NCI-H2171 treated with DMSO at 0.1 percent for 48 hours (cell line): ENCODE data around the gene PDLIM1.
"Not testable (repeated sequence)": the region's sequence is repeated elsewhere in the genome, so short reads cannot be mapped to it uniquely, and the experiment has no call there.

ENCODE experiments used
- DNase-seq: peaks from one replicate; lab custom pipeline; 2025; lab: John Stamatoyannopoulos, UW

PDLIM1 gene

DNA sequence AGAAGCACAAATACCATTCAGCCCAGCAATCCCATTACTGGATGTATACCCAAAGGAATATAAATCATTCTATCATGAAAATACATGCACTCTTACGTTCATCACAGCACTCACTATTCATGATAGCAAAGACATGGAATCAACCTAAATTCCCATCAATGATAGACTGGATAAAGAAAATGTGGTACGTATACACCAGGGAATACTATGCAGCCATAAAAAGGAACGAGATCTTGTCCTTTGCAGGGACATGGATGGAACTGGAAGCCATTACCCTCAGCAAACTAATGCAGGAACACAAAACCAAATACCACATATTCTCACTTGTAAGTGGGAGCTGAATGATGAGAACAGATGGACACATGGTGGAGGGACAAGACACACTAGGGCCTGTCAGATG lies 50.7 kb downstream of the PDLIM1 start:
- not testable (repeated sequence) for DNase-seq

DNA sequence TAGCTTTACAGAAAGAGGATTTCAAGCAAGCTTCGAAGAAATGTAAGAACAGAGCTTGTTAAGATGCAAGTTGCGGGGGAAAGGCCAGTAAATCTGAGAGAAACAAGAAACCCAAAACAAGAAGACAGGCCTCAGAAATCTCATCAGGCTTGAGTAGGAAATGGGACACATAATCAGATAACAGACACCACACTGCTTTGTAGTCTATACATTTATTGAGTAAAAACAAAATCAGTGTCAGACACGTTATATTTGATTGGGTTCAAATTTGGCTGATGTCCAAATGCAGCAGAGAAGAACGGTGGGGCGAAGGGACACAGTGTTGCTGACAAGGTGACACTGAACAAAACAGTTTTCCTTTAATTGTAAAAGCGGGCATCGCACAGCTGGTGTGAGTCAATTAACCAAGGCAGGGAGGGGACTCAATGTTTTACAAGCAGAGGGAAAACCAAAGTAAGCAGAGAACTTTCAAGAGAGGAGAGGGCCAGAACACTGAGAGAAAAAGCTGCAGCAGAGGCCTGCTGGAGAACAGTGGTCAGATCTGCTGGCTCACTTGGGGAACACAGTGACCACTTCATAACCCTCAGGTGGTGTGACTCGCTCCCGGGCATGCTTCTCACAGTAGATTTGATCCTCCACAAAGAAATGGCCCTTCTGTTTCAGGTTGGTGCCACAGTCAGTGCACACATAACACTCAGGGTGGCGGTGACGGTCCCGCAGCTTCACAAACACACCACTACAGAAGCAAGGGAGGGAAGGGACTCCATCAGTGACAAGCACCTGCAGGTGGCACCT lies 53.2 kb downstream of the PDLIM1 start:
- no peak for DNase-seq

DNA sequence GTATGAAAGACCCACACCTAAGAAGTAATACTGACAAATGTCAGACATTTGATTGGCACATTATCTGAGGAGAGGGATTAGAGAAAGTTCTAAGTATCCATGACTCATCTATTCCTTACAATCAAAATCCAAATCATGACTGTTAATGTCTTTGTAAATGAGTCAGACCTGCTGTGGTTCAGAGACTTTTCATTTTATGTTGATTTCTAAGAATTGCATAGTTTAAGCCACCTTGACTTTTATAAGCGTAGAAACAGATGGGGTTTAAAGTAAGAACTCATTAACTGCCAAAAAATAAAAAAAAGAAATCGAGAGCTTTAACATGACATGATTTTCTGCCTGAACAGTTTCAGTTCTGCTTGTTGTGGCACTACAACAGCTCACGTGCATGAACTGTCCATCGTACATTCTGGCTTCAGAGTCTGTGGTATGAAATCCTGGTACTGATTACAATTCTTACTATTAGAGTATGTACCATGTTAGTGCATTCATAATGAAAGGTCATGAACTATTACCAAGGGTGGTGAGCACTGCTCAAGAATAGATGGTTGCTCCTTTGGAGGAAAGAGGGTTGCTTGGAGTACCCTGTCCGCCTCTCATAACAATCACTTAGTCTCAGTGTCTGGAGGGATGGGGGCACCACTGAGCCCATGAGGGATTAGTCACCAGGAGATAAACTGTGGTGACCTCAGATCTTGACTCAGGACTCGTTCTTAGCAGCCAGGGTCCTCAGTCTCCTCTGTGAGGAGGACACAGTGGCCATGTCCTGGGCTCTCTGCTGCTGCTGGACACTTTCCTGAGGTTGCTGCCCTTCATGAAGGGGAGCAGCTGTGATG lies 54.5 kb downstream of the PDLIM1 start:
- no peak for DNase-seq

DNA sequence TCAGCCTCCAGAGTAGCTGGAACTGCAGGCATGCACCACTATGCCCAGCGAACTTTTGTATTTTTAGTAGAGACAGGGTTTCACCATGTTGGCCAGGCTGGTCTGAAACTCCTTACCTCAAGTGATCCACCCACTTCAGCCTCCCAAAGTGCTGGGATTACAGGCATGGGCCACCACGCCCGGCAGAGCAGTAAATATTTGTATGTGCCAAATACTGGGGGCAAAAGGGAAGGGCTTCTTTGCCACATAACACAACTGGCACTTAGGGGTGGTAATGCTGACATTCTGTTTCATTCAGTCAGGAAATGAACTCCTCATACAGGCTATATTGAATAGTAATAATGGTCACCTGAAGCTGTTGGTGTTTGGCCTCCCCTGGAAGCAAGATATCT lies 55.1 kb downstream of the PDLIM1 start:
- no peak for DNase-seq

DNA sequence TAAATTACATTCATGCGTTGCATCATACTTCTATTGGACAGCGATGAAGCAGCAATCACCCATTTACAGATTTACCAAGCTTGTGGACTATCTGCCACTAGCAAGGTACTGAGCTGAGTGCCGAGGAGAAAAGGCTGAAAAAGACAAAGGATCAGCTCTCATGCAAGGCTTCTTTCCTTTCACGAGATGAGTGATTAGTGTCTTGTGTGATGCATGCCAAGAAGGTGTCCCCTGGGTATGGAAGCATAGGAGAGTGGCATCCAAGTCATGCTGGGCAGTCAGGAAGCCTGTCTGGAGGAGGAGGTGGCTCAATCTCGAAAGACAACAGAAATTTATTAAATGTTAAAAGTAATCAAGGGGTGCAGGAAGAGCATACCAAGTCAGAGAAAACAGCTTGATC lies 55.9 kb downstream of the PDLIM1 start:
- no peak for DNase-seq

DNA sequence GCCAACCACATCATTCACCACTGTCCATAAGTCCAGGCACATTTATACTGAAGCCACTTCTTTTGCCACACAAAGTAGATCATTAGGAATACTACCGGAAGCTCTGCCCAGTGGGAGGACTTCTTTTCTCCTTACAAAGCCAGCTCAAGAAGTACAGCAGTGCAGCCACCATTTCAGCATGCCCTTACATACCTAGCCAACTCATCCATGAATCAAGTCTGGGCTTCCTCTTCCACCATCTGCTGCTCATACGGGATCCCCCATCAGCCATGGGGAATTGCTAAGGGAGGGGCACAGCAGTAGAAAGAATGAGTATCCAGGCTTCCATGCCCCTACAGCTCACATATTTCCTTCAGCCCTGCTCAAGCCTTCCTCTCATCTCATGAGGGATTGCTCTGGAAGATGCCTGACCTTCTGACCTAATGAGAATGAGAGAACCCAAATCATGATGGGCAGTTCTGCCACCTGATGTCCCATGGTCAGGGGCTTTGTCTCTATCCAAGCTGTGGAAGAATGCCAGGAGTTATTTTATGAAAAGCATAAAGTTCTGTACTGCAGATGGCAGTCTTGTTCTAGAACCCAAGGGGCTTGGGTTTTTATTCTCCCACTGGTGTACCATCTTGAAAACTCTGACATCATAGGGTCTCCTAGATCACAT lies 57.3 kb downstream of the PDLIM1 start:
- DNase-seq, result peak; percentile 23

DNA sequence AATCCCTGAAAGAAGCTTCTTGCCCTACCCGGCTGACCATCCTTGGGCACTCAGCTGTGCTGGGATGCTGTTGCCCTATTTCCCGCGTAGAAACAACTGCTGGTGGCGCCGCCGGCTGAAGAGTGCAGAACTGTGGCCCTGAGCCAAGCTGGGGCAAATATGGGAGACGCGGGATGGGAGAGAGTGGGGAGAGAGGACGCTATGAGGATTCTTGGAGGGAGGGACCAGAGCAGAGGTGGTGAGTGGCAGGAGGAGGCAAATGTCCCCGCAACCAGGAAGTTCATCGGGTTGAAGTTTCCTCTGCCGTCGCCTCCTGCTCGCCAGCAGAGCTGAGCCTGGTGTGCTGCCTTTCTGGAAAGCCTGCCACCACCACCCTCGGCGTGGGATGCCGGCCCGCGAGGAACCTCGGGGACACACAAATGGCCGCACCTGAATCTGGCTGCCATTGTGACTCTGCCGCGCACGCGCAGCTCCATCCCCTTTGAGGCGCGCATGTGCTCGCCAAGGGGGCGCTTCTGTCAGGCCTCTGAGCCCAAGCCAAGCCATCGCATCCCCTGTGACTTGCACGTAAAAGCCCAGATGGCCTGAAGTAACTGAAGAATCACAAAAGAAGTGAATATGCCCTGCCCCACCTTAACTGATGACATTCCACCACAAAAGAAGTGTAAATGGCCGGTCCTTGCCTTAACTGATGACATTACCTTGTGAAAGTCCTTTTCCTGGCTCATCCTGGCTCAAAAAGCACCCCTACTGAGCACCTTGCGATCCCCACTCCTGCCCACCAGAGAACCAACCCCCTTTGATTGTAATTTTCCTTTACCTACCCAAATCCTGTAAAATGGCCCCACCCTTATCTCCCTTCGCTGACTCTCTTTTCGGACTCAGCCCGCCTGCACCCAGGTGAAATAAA lies 59.9 kb downstream of the PDLIM1 start:
- DNase-seq, result not testable (repeated sequence)

DNA sequence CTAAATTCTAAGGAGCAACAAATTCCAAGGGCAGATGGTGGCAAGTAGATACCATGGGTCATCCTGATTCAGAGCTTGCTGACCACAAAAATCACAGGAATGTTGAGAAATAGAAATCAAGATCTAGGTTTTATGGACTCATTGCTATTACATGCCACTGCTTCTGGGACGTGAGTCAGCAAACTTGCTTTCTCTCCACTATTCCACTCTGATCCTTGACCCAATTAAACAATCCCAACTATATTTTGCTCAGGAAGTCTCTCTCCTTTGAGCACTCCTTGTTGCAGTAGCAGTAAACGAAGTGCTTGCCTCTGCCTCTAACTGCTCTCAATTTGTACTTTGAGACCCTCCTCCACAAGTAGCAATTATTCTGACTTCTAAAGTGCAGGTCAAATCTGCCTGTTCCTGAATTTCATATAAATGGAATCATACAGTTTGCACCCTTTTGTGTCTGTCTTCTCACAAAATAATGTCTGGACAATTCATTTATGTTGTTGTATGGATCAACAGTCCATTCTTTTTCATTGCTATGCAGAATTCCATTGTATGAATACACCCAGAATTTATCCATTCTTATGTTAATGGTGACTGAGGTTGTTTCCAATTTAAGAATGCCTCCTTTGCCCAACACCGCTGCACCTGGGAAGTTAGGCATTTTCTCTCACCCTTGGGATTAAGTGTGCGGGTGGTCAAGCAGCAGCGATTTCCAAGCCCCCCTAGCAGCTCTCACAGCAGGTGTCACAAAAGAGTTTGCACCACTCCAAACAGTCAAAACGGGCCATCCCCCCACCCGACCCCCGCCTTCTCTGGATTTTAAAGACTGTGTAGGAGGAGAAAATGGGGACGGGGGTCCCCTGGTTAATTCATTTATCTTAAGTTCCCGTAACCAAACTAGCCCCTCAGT lies 60.8 kb downstream of the PDLIM1 start:
- no peak for DNase-seq

DNA sequence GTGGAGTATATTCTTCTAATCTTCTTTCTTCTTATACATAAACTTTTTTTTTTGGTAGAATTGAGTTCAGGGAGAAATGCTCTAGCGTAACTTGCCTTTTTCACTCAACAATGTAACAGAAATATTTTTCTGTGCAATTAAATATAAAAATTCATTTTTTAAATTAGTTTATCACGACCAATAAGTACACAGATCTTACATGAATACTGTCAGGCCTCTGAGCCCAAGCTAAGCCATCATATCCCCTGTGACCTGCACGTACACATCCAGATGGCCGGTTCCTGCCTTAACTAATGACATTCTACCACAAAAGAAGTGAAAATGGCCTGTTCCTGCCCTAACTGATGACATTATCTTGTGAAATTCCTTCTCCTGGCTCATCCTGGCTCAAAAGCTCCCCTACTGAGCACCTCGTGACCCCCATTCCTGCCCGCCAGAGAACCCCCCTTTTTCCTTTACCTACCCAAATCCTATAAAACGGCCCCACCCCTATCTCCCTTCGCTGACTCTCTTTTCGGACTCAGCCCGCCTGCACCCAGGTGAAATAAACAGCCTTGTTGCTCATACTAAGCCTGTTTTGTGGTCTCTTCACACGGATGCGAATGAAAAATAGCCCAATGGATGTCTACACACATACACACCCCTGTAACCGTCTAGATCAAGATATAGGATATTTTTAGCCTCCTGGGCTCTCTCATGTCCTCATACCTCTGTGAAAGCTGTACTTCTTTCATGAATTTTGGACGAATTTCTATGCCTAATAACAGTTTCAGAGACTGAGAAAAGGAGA lies 61.7 kb downstream of the PDLIM1 start:
- not testable (repeated sequence) for DNase-seq

DNA sequence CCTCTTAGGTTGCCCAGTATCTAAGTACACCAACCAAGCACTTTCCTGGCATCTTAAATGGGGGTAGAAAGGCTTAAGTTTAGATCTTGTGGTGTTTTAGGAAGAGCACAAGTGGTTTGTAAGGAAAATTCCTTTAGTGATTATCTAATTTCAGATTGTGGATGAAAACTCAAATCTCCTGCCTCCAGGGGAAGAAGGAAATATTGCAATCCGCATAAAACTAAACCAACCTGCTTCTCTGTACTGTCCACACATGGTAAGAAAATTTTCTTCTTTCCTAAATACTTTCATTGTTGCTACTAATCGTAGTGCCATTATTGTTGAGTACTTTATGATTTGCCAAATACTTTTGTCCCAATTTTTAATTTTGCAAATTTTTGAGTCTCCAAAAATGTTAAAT lies 65.7 kb downstream of the PDLIM1 start:
- DNase-seq, result no peak

DNA sequence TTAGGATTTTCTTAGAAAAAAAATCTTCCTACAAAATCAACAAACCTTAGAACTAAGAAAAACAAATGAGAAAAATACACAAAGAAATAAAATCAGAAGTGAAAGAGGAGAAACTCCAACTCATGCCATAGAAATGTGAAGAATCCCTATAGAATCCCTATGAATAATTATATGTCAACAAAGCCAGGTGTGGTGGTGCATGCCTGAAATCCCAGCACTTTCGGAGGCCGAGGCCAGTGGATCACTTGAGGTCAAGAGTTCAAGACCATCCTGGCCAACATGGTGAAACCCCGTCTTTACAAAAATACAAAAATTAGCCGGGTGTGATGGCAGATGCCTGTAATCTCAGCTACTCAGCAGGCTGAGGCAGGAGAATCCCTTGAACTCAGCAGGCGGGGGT lies 69.7 kb downstream of the PDLIM1 start:
- DNase-seq, result no peak

DNA sequence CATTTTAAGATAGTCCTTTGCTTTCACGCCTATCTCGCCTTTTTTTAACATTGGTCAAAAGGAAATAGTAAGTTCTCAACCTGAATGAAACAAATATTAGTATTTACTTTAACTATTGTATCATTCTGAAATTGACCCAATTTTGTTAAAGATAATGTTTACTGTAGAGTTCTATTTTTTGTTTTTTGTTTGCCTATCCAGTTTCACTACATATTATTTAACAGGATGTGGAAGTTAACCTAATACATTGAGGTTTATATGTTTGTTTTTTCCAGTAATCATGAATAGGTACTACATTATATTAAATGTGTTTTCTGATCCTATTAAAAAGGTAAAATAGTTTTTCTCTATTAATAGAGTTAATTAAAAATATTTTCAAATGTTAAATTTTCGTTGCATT lies 70.3 kb downstream of the PDLIM1 start:
- DNase-seq, result no peak

DNA sequence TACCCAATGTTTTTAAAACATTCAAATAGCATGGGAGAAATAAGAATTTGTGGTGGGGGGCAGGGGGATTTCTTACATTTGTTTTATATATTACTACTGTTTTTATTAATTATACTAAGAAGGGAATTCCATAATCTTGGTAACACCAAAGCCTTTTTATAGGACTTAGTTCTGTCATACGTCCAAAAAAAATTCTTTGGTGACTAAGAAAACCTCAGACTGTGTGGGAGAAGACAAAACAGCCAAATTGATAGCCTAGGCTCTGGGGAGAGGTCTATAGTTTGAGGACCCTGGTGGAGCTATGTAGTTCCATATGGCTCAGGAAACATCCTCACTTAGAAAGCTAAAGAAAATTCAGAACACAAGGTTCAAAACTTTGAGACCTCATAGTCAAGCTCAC lies 73.3 kb downstream of the PDLIM1 start:
- no peak for DNase-seq

DNA sequence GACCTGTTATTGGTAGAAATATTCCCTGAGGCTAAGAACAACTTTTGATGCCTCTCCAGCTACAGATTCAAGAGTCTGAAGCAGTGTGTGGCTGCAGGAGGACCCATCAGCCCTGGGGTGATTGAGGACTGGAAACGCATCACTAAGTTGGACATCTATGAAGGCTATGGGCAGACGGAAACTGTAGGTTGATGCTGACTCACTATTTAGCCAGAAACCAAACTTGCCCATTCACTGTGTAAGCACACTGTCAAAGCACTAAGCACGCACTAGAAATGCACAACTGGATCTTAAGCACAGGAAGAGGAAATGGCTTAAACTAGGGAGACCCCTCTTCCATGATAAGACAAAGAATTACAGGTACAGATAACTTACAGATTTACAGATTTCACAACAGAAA lies 76.0 kb downstream of the PDLIM1 start:
- no peak for DNase-seq

DNA sequence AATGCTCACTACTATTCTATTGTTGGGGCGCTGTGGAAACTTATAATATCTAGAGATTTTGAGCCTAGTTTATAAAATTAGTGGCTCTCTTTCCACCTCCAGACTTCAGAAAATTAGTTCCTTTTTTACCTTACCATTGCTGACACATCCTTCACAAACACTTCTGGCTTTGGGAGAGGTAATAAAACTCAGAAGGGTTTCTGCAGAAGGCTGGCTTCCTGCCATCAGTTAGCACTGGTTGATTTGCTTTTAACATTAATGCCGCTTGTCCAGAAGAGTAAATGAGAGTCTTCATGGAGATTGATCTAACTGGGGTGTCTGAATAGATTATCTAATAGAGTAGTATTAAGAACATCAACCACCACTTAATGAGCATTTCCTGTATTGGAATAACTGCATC lies 76.4 kb downstream of the PDLIM1 start:
- DNase-seq, result peak; percentile 7

DNA sequence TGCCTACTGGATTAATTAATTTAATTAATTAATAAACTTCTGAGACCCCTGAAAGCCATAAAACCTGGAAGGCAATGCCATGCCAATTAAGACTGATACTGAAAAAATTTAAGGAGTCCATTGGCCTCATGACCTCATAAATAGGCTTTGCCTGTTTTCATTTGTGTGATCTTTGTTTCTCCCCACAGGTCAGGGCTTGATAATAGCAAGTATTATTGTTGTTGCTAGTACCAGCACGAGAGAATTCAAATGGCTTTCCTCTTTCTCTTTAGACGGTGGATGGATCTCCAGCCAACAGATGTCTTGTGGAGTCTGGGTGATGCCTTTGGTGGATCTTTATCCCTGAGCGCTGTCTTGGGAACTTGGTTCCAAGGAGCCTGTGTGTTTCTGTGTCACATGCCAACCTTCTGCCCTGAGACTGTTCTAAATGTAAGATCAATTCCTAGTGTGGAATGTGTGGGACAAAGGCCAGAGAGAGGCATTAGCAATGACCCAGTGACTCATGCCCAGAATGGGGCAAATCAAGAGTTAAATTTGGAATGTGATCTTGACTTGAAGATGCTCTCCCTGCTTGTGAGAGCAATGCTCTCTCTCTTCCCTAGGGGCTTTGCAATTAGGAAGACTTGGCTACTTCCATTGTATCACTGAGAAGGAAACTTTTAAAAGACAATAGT lies 79.1 kb downstream of the PDLIM1 start:
- DNase-seq, result no peak

DNA sequence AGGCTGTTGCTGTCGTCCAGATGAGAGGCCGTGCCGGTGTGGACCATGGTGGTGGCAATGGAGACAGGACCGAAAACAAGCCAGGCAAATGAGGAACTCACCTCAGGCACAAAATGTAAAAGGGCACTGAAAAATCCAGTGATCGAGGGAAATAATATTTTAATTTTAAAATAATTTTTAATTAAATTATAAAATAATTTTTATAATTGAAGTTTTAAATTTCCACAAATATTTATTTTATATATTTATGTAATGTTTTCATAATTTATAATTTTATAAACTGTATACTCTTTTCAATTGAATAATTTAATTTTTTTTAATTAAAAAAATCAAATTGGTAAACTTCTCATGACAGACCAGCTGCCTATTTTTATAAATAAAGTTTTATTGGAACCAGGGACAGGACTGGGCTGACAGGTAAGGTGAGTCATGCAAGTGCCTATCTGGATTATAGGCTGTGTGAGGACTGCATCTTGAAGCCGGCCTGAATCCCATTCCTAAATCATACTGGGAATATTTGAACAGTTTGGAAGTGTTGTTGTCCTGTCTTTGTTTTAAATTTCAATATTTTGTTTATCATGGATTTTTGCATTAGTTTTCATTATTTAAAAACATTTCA lies 81.2 kb downstream of the PDLIM1 start:
- DNase-seq, result no peak

DNA sequence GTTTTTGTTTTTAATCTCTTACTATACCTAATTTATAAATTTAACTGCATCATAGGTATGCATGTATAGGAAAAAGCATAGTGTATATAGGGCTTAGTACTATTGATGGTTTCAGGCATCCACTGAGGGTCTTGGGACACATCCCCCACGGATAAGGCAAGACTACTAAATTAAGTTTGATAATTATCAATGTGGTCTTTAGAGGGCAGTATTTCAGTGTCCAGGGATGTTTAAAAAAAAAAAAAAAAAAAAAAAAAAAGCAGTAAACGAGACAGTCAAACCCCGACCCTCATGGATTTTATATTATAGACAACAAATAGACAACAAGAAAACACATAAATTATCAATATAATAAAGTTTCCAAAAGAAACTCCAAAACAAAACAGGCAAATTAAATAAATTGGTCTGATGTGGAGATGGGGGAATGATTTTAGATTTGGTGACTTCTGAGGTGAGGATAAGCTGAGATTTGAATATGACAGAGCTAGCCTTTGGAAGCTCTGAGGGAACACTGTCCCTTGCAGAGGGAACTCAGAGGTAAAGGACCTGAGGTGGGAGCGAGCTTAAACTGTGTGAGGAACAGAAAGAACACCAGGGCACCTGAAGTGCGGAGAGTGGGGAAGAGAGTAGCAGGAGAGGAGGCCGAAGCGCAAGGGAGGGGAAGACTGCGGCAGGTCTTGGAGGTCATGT lies 82.0 kb downstream of the PDLIM1 start:
- DNase-seq, result no peak
